Measurements from ENCODE around the gene KL.

Gene KL

GRCh38 chr13:33011828-33012470 is 4.3 kb upstream of the KL start:
- DNase-seq (no peak), ATAC-seq (ENCODE audit: insufficient read depth, low read depth) (no peak)
- no peak overlapping the region for H3K4me2 ChIP-seq (ENCODE audit: insufficient read depth, low read length)
- no peaks in the 10 kb centered on the region for H3K36me3 ChIP-seq (ENCODE audit: insufficient read depth, low read length)
- H3K27ac ChIP-seq (ENCODE audit: low read length) = no peak overlapping the region
- H3K27me3 ChIP-seq (ENCODE audit: insufficient read depth, low read length, poor library complexity) = no peaks in the 10 kb centered on the region
- peaks cover 20% of the 10 kb centered on the region for H3K9me3 ChIP-seq (ENCODE audit: insufficient read depth, low read length, severe bottlenecking)
- H4K20me1 ChIP-seq (ENCODE audit: insufficient read depth, low read length) = no peaks in the 10 kb centered on the region
- H2AFZ ChIP-seq (ENCODE audit: low read depth, low read length) = no peak overlapping the region
- H3K79me2 ChIP-seq (ENCODE audit: insufficient read depth, low read length) = no peaks in the 10 kb centered on the region
- H3K4me3 ChIP-seq (ENCODE audit: low read depth in 1 of 2, low read length in 2 of 2) = no peak overlapping the region
- TF ChIP-seq CTCF (IDR thresholded peaks at IDR 0.05; ENCODE audit: borderline replicate concordance, extremely low read depth, low read length, poor library complexity, severe bottlenecking) (no peak), EZH2 (IDR thresholded peaks at IDR 0.05; ENCODE audit: borderline replicate concordance, low read depth, low read length, severe bottlenecking) (no peak)
- no peaks in the 10 kb centered on the region for H3K4me1 ChIP-seq (ENCODE audit: insufficient read depth, low read length)
- no peak overlapping the region for H3K9ac ChIP-seq (ENCODE audit: low read depth, low read length)

- no peaks in the 10 kb centered on the region for H3K4me1 ChIP-seq (ENCODE audit: insufficient read depth, low read length)
- H3K4me2 ChIP-seq (ENCODE audit: insufficient read depth, low read length) = no peak overlapping the region
- no peak overlapping the region for H3K9ac ChIP-seq (ENCODE audit: low read depth, low read length)
These were observed 1.9 kb upstream of the KL start for GRCh38 chr13:33014291-33014690.

GRCh38 chr13:33015241-33015668 is 968 bp upstream of the KL start:
- H3K4me2 ChIP-seq (ENCODE audit: insufficient read depth, low read length) = no peak overlapping the region
- H3K36me3 ChIP-seq (ENCODE audit: insufficient read depth, low read length) = no peaks in the 10 kb centered on the region
- no peak for DNase-seq
- no peak for ATAC-seq (ENCODE audit: insufficient read depth, low read depth)
- no peak overlapping the region for H3K27ac ChIP-seq (ENCODE audit: low read length)
- H3K9me3 ChIP-seq (ENCODE audit: insufficient read depth, low read length, severe bottlenecking) = peaks cover 3% of the 10 kb centered on the region
- H2AFZ ChIP-seq (ENCODE audit: low read depth, low read length) = no peak overlapping the region
- no peak overlapping the region for H3K4me3 ChIP-seq (ENCODE audit: low read depth in 1 of 2, low read length in 2 of 2)
- H3K4me1 ChIP-seq (ENCODE audit: insufficient read depth, low read length) = no peaks in the 10 kb centered on the region
- no peak overlapping the region for H3K9ac ChIP-seq (ENCODE audit: low read depth, low read length)
- no peaks in the 10 kb centered on the region for H3K79me2 ChIP-seq (ENCODE audit: insufficient read depth, low read length)
- H4K20me1 ChIP-seq (ENCODE audit: insufficient read depth, low read length) = no peaks in the 10 kb centered on the region
- no peaks in the 10 kb centered on the region for H3K27me3 ChIP-seq (ENCODE audit: insufficient read depth, low read length, poor library complexity)
- no peak for TF ChIP-seq CTCF (IDR thresholded peaks at IDR 0.05; ENCODE audit: borderline replicate concordance, extremely low read depth, low read length, poor library complexity, severe bottlenecking)

More at GRCh38 chr13:33014291-33014690, 1.9 kb upstream of the KL start:
- Histone ChIP-seq H3K27me3 (ENCODE audit: insufficient read depth, low read length, poor library complexity) (no peaks in the 10 kb centered on the region), H3K79me2 (ENCODE audit: insufficient read depth, low read length) (no peaks in the 10 kb centered on the region), H2AFZ (ENCODE audit: low read depth, low read length) (no peak overlapping the region), H3K9me3 (ENCODE audit: insufficient read depth, low read length, severe bottlenecking) (peaks cover 3% of the 10 kb centered on the region), H3K4me3 (ENCODE audit: low read depth in 1 of 2, low read length in 2 of 2) (no peak overlapping the region), H3K27ac (ENCODE audit: low read length) (no peak overlapping the region), H3K36me3 (ENCODE audit: insufficient read depth, low read length) (no peaks in the 10 kb centered on the region), H4K20me1 (ENCODE audit: insufficient read depth, low read length) (no peaks in the 10 kb centered on the region)
- no peak for ATAC-seq (ENCODE audit: insufficient read depth, low read depth)
- no peak for DNase-seq
- no peak for TF ChIP-seq EZH2 (IDR thresholded peaks at IDR 0.05; ENCODE audit: borderline replicate concordance, low read depth, low read length, severe bottlenecking)
- no peak for TF ChIP-seq CTCF (IDR thresholded peaks at IDR 0.05; ENCODE audit: borderline replicate concordance, extremely low read depth, low read length, poor library complexity, severe bottlenecking)
